ENCODE results near the gene THOC5.
A peak's percentile ranks its signal among the peaks of the same experiment; 100 is the strongest.

THOC5 gene

GRCh38 chr22:29480262-29480511 is 73.4 kb downstream of the THOC5 start:
- DNase-seq, result no peak
- TF ChIP-seq GATA1 (IDR thresholded peaks at IDR 0.05; ENCODE audit: low read depth, low read length) (no peak), POLR2A (IDR thresholded peaks at IDR 0.05; ENCODE audit: low read length) (no peak)

- TF ChIP-seq POLR2A (IDR thresholded peaks at IDR 0.05; ENCODE audit: low read length), result no peak
- no peak for TF ChIP-seq GATA1 (IDR thresholded peaks at IDR 0.05; ENCODE audit: low read depth, low read length)
- DNase-seq, result no peak
Observed at GRCh38 chr22:29479417-29480261, 73.9 kb downstream of the THOC5 start, which contains the start of gene NEFH. Gene NEFH (plus strand): TSS chr22:29480218. CDS start chr22:29480263, 45 bp downstream.

GRCh38 chr22:29478326-29479276 is 75.0 kb downstream of the THOC5 start:
- TF ChIP-seq GATA1 (IDR thresholded peaks at IDR 0.05; ENCODE audit: low read depth, low read length), result no peak
- no peak for TF ChIP-seq POLR2A (IDR thresholded peaks at IDR 0.05; ENCODE audit: low read length)
- DNase-seq, result peak; percentile 30 to 38

GRCh38 chr22:29477723-29478318 is 75.7 kb downstream of the THOC5 start:
- TF ChIP-seq GATA1 (IDR thresholded peaks at IDR 0.05; ENCODE audit: low read depth, low read length) (no peak), POLR2A (IDR thresholded peaks at IDR 0.05; ENCODE audit: low read length) (no peak)
- peak in 1 of 2 experiments; percentile 37 for DNase-seq

- no peak for DNase-seq
- TF ChIP-seq POLR2A (IDR thresholded peaks at IDR 0.05; ENCODE audit: low read length), result no peak
- TF ChIP-seq GATA1 (IDR thresholded peaks at IDR 0.05; ENCODE audit: low read depth, low read length), result no peak
Observed at GRCh38 chr22:29476116-29476515, 77.4 kb downstream of the THOC5 start.

- no peak for TF ChIP-seq GATA1 (IDR thresholded peaks at IDR 0.05; ENCODE audit: low read depth, low read length)
- no peak for TF ChIP-seq POLR2A (IDR thresholded peaks at IDR 0.05; ENCODE audit: low read length)
- DNase-seq, result no peak
Observed at GRCh38 chr22:29475550-29475949, 78.0 kb downstream of the THOC5 start.

GRCh38 chr22:29473001-29473400 is 80.6 kb downstream of the THOC5 start:
- TF ChIP-seq POLR2A (IDR thresholded peaks at IDR 0.05; ENCODE audit: low read length), result no peak
- no peak for TF ChIP-seq GATA1 (IDR thresholded peaks at IDR 0.05; ENCODE audit: low read depth, low read length)
- DNase-seq, result no peak

GRCh38 chr22:29470159-29470855 is 83.2 kb downstream of the THOC5 start:
- TF ChIP-seq POLR2A (IDR thresholded peaks at IDR 0.05; ENCODE audit: low read length) (no peak), GATA1 (IDR thresholded peaks at IDR 0.05; ENCODE audit: low read depth, low read length) (no peak)
- peak; percentile 73 to 84 for DNase-seq

GRCh38 chr22:29469755-29470154 is 83.8 kb downstream of the THOC5 start:
- TF ChIP-seq POLR2A (IDR thresholded peaks at IDR 0.05; ENCODE audit: low read length) (no peak), GATA1 (IDR thresholded peaks at IDR 0.05; ENCODE audit: low read depth, low read length) (no peak)

GRCh38 chr22:29464581-29464980 is 89.0 kb downstream of the THOC5 start:
- no peak for DNase-seq
- TF ChIP-seq POLR2A (IDR thresholded peaks at IDR 0.05; ENCODE audit: low read length) (no peak), GATA1 (IDR thresholded peaks at IDR 0.05; ENCODE audit: low read depth, low read length) (no peak)

More at GRCh38 chr22:29469755-29470154, 83.8 kb downstream of the THOC5 start:
- no peak for DNase-seq

GRCh38 chr22:29463629-29464028 is 89.9 kb downstream of the THOC5 start:
- DNase-seq, result no peak
- TF ChIP-seq GATA1 (IDR thresholded peaks at IDR 0.05; ENCODE audit: low read depth, low read length) (no peak), POLR2A (IDR thresholded peaks at IDR 0.05; ENCODE audit: low read length) (no peak)

- TF ChIP-seq GATA1 (IDR thresholded peaks at IDR 0.05; ENCODE audit: low read depth, low read length), result no peak
- no peak for TF ChIP-seq POLR2A (IDR thresholded peaks at IDR 0.05; ENCODE audit: low read length)
- no peak for DNase-seq
Observed at GRCh38 chr22:29461263-29461662, 92.3 kb downstream of the THOC5 start.

- TF ChIP-seq POLR2A (IDR thresholded peaks at IDR 0.05; ENCODE audit: low read length), result no peak
- no peak for TF ChIP-seq GATA1 (IDR thresholded peaks at IDR 0.05; ENCODE audit: low read depth, low read length)
- DNase-seq, result no peak
Observed at GRCh38 chr22:29459773-29460172, 93.8 kb downstream of the THOC5 start.

Data from erythroblast (primary cell).